Heart left ventricle (tissue), 16 donors: ENCODE data around the gene TAS2R31. TPM values are rescaled to one million over a fixed set of nuclear protein-coding genes. Genes with fewer than 3 reads are reported as not detected.

Source experiments
- ATAC-seq, 4 donors: fragments of 200-7000 bp; cut with Tn5 transposase; one replicate each; pipeline ENCODE4 v1.9.1; 2020 to 2022; ENCODE audit warnings: moderate library complexity in 4 of 4, mild to moderate bottlenecking in 3 of 4, moderate number of reproducible peaks in 1 of 4
- DNase-seq, 5 donors: peaks; one replicate each; pipeline ENCODE4 v3.0.0-alpha.2; 2020
- H3K27ac ChIP-seq, 12 donors: fragments of 200-600 bp; sonication (generic) in 4 of 12; one replicate each; pipeline versions ENCODE4 v1.5.0 to v1.8.0; 2016 to 2022; ENCODE audit warnings: mild to moderate bottlenecking in 2 of 12
- H3K27me3 ChIP-seq, 9 donors: fragments of 200-600 bp; sonication (generic) in 2 of 9; one replicate each; pipeline versions ENCODE4 v1.5.1 to v1.8.0; 2016 to 2022; ENCODE audit warnings: mild to moderate bottlenecking in 3 of 9
- H3K36me3 ChIP-seq, 9 donors: fragments of 200-600 bp; sonication (generic) in 2 of 9; one replicate each; pipeline versions ENCODE4 v1.5.0 to v1.8.0; 2018 to 2022; ENCODE audit warnings: mild to moderate bottlenecking in 2 of 9
- H3K4me1 ChIP-seq, 12 donors: fragments of 200-600 bp; sonication (generic) in 4 of 12; one replicate each; pipeline versions ENCODE4 v1.5.0 to v1.8.0; 2016 to 2022; ENCODE audit warnings: mild to moderate bottlenecking in 3 of 12
- H3K4me3 ChIP-seq, 12 donors: fragments of 200-600 bp; sonication (generic) in 4 of 12; one replicate each; pipeline versions ENCODE4 v1.5.0 to v1.8.0; 2017 to 2022; ENCODE audit warnings: mild to moderate bottlenecking in 9 of 12, moderate library complexity in 4 of 12
- H3K9me3 ChIP-seq, 12 donors: fragments of 200-600 bp; sonication (generic) in 4 of 12; one replicate each; pipeline versions ENCODE4 v1.5.0 to v1.8.0; 2016 to 2022; ENCODE audit warnings: mild to moderate bottlenecking in 1 of 12
- CTCF ChIP-seq, 12 donors: fragments of 200-600 bp; sonication (generic) in 4 of 12; IDR thresholded peaks; one replicate each; pipeline versions ENCODE4 v1.5.0 to v1.8.0; 2018 to 2022; ENCODE audit warnings: antibody characterized with exemption in 12 of 12, mild to moderate bottlenecking in 5 of 12
- POLR2A ChIP-seq, 2 donors: fragments of 450-650 bp; IDR thresholded peaks; one replicate each; pipeline ENCODE4 v1.6.1; 2017; ENCODE audit warnings: antibody characterized with exemption in 2 of 2, mild to moderate bottlenecking in 2 of 2, moderate library complexity in 2 of 2
- WGBS, 4 donors: extraction: QIAGEN DNeasy Blood & Tissue Kit in 2 of 4; methylation state at CpG; one replicate each; pipeline versions ENCODE4 v1.1.5 to v1.1.7; 2013 to 2018; 5-methylcytosine and 5-hydroxymethylcytosine counted together
- intact Hi-C, 10 donors: fragments of 100-400 bp; cut with DNase I; formaldehyde crosslinking; loops; one replicate each; pipeline versions ENCODE4 v1.11.1 to v1.14.2; 2022
- long read RNA-seq, 3 donors: library from polyadenylated mRNA; unstranded; transcript quantifications; one replicate each; pipeline ENCODE4 v2.0.0, GENCODE V29; 2020 to 2021
- polyA plus RNA-seq, 2 donors: library from polyadenylated mRNA; stranded (reverse); fragments of 200-250 nt; gene quantifications; one replicate each; pipeline ENCODE4 v1.2.3, GENCODE V29; 2013
- total RNA-seq, 9 donors: library from RNA; depleted of rRNA in 2 of 9; stranded (reverse); fragments of >200 nt in 2 of 9; fragmentation: NEBNext Ultra II Directional in 3 of 9; extraction: Animal tissue kit (Norgen Biotek cat#: 25700) in 3 of 9; gene quantifications; one replicate each; pipeline versions ENCODE4 v1.1.0 to v1.2.4, GENCODE V29; 2016 to 2023
- donor health status: ischemic (EF 13 %, LVEDD 7.1; RV severe dilation, severe dysfunction).
- donor health status: healthy with polysubstance abuse.
- donor health status: DM: no; HTN: yes; CAD: no.
- donor health status: DM: no; HTN: no; CAD: no.
- donor health status: ischemic (EF 25% LVEDD 6.9; RV normal size, moderate dysfunction).
- donor health status: ischemic (EF 25% LVEDD 5.7; RV mildly dilated, moderate dysfunction).
- donor health status: healthy.
- donor health status: DM: yes; HTN: yes; CAD: no.
- donor health status: ischemic (EF 35%, LVEDD 5.7; RV mildly dilated, moderate dysfunction).
- donor health status: nonischemic (EF 11% LVEDD 7.7; RV severe dilation, severe dysfunction).
- donor health status: DM: yes; HTN: yes; CAD: no.
- donor health status: PGD.
- donor health status: ischemic (EF 29% LVEDD 5.4; RV normal size, mild dysfunction).
- donor health status: nonischemic (EF 23%, LVEDD 6.1; RV moderate dilation, normal function).

Gene TAS2R31
- total RNA-seq, result 1 to 10 TPM in 2 of 9 donors, under 1 TPM in 4, not detected in 3; 0.48 to 1.8 (median 0.66) TPM
- under 1 TPM in 1 of 2 donors, not detected in 1; 0.50 TPM for polyA plus RNA-seq
- long read RNA-seq, donor 1, result 0 reads
- long read RNA-seq, donor 2, result 0 reads
- long read RNA-seq, donor 3, result 0 reads

GRCh38 chr12:11031307-11031706 is at the start of gene TAS2R31:
Gene TAS2R31, minus strand, starts transcription at chr12:11031407. Its CDS starts 72 bp downstream, at chr12:11031335.
- H3K9me3 ChIP-seq, result no peaks in the 10 kb centered on the region
- H3K27me3 ChIP-seq, result no peaks in the 10 kb centered on the region
- no peak within 1 kb of the TSS for H3K27ac ChIP-seq
- intact Hi-C loops, result no loop called here
- H3K4me1 ChIP-seq, result no peaks in the 10 kb centered on the region
- ATAC-seq (no peak), DNase-seq (no peak)
- WGBS, 4 donors, result 94 to 98% (median 97%) methylated on average over 6 of the region's 6 CpGs
- no peak within 1 kb of the TSS for H3K4me3 ChIP-seq
- H3K36me3 ChIP-seq, result peaks cover 0 to 6% (median 0%) of the 10 kb centered on the region in 9 donors
- TF ChIP-seq CTCF (IDR thresholded peaks at IDR 0.05), result no peak
- no peak for TF ChIP-seq POLR2A (IDR thresholded peaks at IDR 0.05)

GRCh38 chr12:11078246-11078645 is 47.0 kb upstream of the TAS2R31 start:
- TF ChIP-seq CTCF (IDR thresholded peaks at IDR 0.05) (no peak), POLR2A (IDR thresholded peaks at IDR 0.05) (no peak)
- Histone ChIP-seq H3K4me3 (no peak overlapping the region), H3K9me3 (peaks cover 0 to 16% (median 0%) of the 10 kb centered on the region in 12 donors), H3K27me3 (no peaks in the 10 kb centered on the region), H3K36me3 (no peaks in the 10 kb centered on the region), H3K4me1 (peaks cover 0 to 3% (median 0%) of the 10 kb centered on the region in 12 donors), H3K27ac (no peak overlapping the region)
- intact Hi-C loops, result no loop called here
- ATAC-seq, result no peak
- DNase-seq, result no peak
- 96 to 98% (median 97%) methylated on average over 1 of the region's 1 CpG for WGBS, 4 donors

GRCh38 chr12:11075642-11076041 is 44.4 kb upstream of the TAS2R31 start:
- ATAC-seq, result no peak
- Histone ChIP-seq H3K36me3 (no peaks in the 10 kb centered on the region), H3K4me3 (no peak overlapping the region), H3K4me1 (peaks cover 0 to 10% (median 0%) of the 10 kb centered on the region in 12 donors), H3K27me3 (no peaks in the 10 kb centered on the region), H3K9me3 (peaks cover 0 to 6% (median 0%) of the 10 kb centered on the region in 12 donors), H3K27ac (no peak overlapping the region)
- TF ChIP-seq POLR2A (IDR thresholded peaks at IDR 0.05) (no peak), CTCF (IDR thresholded peaks at IDR 0.05) (no peak)
- 0 to 89% (median 82%) methylated on average over 3 of the region's 3 CpGs for WGBS, 4 donors
- DNase-seq, result no peak
- intact Hi-C loops, result no loop called here

- ATAC-seq, result no peak
- Histone ChIP-seq H3K27ac (no peak overlapping the region), H3K4me1 (peaks cover 0 to 18% (median 0%) of the 10 kb centered on the region in 12 donors), H3K36me3 (no peaks in the 10 kb centered on the region), H3K4me3 (no peak overlapping the region), H3K27me3 (no peaks in the 10 kb centered on the region), H3K9me3 (no peaks in the 10 kb centered on the region)
- TF ChIP-seq CTCF (IDR thresholded peaks at IDR 0.05), result no peak
- no peak for TF ChIP-seq POLR2A (IDR thresholded peaks at IDR 0.05)
- 44 to 55% (median 49%) methylated on average over 4 of the region's 4 CpGs for WGBS, 4 donors
- intact Hi-C loops, result loop anchor here in 6 of 10 donors (2.0 to 5.0 kb wide), 2 partner anchors 53 to 54 kb away; no protein-coding TSS in a partner anchor
- DNase-seq, result no peak
Measured at GRCh38 chr12:11071414-11071813, 40.2 kb upstream of the TAS2R31 start.
